ENCODE data around the gene UGT2B11.
"Not testable (repeated sequence)": the region's sequence is repeated elsewhere in the genome, so short reads cannot be mapped to it uniquely, and the experiment has no call there.

UGT2B11 gene

DNA sequence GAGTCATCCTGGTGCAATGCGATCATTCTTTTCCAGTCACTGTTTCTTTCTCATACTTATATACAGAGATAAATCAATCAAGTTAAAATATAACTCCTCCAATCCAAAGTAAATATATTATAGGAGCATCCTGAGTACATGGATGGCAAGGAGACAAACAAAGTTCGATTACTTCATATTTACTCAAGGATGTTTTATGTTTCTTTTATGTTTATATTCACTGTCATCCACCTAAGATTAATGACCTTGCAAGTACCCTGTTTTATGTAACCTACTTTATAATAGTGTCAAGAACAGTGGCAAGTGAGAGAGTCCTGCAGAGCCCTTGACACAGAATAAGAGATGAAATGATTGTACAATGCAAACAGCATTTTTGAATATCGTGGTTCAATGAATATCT is at the start of gene UGT2B11:
UGT2B11 (minus strand) TSS at position 33 of the 400 bp plus-strand sequence; CDS start at position 7, 26 bp downstream.
- DNase-seq, result no peak

GRCh38 chr4:69253147-69253772 is 38.7 kb upstream of the UGT2B11 start:
- not testable (repeated sequence) for DNase-seq

- not testable (repeated sequence) for DNase-seq
Observed at GRCh38 chr4:69250884-69251283, 36.3 kb upstream of the UGT2B11 start.

DNA sequence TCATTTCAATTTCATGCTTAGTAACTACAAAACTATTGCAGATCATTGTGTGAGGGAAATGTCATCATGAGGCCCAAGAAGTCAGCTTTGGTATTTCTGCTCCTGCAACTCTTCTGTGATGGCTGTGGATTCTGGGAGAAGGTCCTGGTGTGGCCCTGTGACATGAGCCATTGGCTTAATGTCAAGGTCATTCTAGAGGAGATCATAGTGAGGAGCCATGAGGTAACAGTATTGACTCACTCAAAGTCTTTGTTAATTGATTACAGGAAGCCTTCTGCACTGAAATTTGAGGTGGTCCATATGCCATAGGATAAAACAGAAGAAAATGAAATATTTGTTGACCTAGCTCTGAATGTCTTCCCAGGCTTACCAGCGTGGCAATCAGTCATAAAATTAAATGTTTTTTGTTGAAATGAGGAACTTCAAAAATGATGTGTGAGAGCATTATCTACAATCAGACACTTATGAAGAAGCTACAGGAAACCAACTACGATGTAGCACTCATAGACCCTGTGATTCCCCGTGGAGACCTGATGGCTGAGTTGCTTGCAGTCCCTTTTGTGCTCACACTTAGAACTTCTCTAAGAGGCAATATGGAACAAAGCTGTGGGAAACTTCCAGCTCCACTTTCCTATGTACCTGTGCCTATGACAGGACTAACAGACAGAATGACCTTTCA is 28.2 kb upstream of the UGT2B11 start:
- not testable (repeated sequence) for DNase-seq

GRCh38 chr4:69241746-69242145 is 27.2 kb upstream of the UGT2B11 start:
- DNase-seq, result not testable (repeated sequence)

- not testable (repeated sequence) for DNase-seq
Observed at GRCh38 chr4:69240787-69241186, 26.2 kb upstream of the UGT2B11 start.

- no peak for DNase-seq
Observed at GRCh38 chr4:69239557-69240168, 25.1 kb upstream of the UGT2B11 start.

DNA sequence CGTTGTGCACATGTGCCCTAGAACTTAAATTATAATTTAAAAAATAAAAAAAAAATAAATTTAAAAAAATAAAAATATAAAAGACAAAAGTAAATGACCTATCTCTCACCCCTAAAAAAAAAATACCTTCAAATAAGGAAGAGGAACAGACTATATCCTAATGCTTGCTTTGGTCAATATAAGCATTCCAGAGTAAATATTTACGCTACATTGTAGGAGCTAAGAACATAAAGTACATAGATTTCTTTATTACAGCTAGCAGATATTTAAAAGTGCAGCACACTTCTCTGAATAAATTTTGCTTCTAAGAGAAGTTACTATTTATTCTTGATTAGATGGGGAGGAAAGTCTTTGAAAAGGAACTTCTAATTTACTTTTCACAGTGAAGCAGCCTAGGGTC is 24.5 kb upstream of the UGT2B11 start:
- no peak for DNase-seq

GRCh38 chr4:69224891-69225290 is 10.3 kb upstream of the UGT2B11 start:
- no peak for DNase-seq

- not testable (repeated sequence) for DNase-seq
Observed at GRCh38 chr4:69223277-69223676, 8.7 kb upstream of the UGT2B11 start.

DNA sequence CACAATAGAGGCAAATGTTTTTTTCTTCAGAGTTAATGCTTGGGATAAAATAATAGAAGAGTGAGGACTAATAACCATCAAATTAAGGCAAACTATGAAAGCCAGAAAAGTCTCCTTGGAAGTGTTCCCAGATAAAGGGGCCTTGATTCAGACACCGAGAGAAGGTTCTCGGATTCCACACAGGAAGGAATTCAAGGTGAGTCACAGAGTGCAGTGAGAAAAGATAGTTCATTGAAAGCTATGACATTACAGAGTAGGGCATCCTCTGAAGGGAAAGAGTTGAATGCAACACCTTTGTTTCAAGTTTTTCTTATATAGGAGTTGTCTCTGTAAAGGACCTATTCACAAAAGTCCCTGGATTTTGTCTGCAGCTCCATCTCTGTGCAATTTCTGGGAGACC is 3.9 kb upstream of the UGT2B11 start:
- DNase-seq, result not testable (repeated sequence)

DNA sequence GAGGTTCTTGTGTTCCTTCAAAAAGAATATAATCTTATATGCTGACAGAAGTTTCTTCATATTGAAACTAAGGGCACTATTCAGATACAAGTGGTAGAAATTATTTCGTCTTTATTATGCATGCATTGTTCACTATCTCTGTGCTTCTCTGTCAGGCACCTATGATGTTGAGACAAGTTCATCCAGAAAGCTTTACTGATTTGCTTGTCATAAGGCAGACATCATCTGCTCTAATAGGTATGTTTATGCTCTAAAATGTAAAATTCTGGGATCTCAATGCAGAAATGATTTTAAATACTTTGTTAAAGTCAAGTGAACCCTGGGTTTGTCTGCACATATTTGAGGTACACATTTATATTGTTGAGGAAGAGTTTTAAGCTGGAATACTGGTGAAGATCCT is 3.6 kb downstream of the UGT2B11 start:
- no peak for DNase-seq

- not testable (repeated sequence) for DNase-seq
Observed at GRCh38 chr4:69198506-69198905, 16.0 kb downstream of the UGT2B11 start.

DNA sequence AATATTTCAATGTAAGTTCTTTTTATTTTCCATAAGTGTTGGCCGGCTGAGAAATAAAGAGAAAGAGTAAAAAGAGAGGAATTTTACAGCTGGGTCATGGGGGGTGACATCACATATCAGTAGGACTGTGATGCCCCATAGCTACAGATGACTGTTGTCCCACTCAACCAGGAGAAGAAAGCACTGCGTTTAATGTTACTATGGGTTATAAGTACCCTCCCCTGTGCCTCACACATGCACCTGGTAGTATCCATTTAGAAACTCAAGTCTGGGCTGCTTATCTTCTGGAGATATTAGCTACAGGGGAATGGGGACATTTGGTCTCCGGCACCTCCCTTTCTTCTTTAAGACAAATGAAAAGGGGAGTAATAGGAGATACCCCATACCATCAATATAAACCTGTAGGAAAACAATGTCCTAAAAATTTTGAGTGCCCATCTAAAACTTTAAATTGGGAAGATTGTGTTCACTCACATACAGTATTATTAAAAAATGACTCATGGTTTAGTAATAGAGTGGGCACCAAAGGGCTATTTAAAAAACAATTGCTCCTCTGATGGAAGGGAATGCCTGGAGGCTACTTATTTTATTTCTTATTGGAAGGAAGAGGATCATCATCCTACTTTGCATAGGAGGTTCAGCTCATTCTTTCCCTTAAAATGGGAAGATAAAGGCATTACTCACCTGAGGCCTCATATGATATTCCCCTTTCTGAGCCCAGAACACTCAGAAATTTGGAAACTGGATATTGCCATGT is 18.2 kb downstream of the UGT2B11 start:
- DNase-seq, result no peak

DNA sequence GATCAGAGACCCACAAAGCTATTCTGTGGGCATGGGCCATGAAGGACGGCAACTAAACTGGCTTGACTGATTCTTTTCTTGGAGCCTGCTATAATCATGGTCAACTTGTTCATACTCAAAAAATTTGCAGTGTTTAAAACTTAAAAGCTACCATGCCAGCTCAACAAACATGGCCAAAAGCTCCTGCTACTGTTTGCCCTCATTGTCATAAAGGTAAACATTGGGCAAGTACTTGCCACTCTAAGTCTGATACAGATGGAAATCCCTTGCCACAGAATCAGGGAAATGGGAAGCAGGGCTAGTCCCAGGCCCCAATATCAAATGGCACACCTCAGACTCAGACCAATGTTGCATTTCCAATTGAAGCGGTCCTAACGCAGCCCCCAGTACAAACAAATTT is 20.4 kb downstream of the UGT2B11 start:
- no peak for DNase-seq

DNA sequence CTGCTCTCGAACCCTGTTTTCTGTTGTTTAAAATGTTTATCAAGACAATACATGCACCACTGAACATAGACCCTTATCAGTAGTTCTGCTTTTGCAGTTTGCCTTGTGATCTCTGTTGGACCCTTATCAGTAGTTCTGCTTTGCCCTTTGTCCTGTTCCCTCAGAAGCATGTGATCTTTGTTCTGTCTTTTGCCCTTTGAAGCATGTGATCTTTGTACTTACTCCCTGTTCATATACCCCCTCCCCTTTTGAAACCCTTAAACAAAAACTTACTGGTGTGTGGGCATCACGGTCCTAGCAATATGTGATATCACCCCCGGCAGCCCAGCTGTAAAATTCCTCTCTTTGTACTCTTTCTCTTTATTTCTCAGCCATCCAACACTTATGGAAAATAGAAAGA is 22.6 kb downstream of the UGT2B11 start:
- DNase-seq, result not testable (repeated sequence)

GRCh38 chr4:69190621-69191020 is 23.9 kb downstream of the UGT2B11 start:
- not testable (repeated sequence) for DNase-seq

GRCh38 chr4:69181519-69182169 is 32.9 kb downstream of the UGT2B11 start:
- DNase-seq, result not testable (repeated sequence)

- DNase-seq, result not testable (repeated sequence)
Observed at GRCh38 chr4:69179817-69180216, 34.7 kb downstream of the UGT2B11 start.

DNA sequence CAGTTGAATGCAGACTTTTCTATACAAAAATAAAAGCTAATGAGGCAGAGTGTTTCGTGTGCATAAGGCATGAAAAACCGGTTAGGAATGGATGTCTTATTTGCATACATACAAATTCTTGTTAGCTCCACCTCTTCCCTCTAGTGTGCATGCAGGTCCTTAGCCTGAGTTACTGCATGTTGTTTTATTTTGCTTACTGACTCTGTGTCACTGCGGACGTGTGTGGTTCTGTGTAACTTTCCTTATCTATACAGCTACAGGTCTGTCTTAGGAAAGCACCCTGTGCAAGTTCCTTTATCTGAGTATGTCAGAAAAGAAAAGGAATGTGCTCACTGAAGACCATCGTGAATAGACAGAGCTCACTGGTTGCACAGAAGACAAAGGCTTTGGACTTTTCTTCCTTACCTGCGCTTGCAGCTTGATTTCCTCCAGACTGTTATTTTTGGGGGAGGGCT is 35.8 kb downstream of the UGT2B11 start:
- not testable (repeated sequence) for DNase-seq

GRCh38 chr4:69170233-69171134 is 44.1 kb downstream of the UGT2B11 start:
- peak; percentile 20 for DNase-seq

DNA sequence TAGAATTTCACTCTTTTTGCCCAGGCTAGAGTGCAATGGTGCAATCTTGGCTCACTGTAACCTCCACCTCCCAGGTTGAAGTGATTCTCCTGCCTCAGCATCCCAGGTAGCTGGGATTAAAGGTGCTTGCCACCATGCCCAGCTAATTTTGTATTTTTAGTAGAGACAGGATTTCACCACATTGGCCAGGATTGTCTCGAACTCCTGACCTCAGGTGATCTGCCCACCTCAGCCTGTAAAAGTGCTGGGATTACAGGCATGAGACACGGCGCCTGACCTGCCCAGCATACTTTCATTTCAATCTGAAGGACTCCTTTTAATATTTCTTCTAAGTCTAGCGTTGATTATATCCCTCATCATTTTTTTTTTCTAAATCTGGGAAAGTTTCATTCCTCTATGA is 45.4 kb downstream of the UGT2B11 start:
- DNase-seq, result not testable (repeated sequence)
